Fibroblast of villous mesenchyme (primary cell): Measurements from ENCODE around the gene ADAM12. TPM values are rescaled to one million over a fixed set of nuclear protein-coding genes. Genes with fewer than 3 reads are reported as not detected.
"Not testable (repeated sequence)": the region's sequence is repeated elsewhere in the genome, so short reads cannot be mapped to it uniquely, and the experiment has no call there.

ENCODE experiments used
- DNase-seq: peaks from one replicate; pipeline ENCODE4 v3.0.0-alpha.2; 2010; ENCODE audit warnings: low read depth
- H3K4me3 ChIP-seq: 2 replicates; pipeline ENCODE4 v1.5.1; 2011; ENCODE audit warnings: low read depth, mild to moderate bottlenecking, low read length
- CTCF ChIP-seq: IDR thresholded peaks from 2 replicates; pipeline ENCODE4 v1.5.1; 2012; ENCODE audit warnings: low read depth, mild to moderate bottlenecking, low read length; ENCODE audit not compliant: insufficient read depth
- small RNA-seq: library from RNA; depleted of rRNA; stranded (forward); fragments of <200 nt; gene quantifications from one replicate; pipeline ENCODE3, GENCODE V24; 2012
- total RNA-seq: library from RNA; depleted of rRNA; stranded (reverse); fragments of >200 nt; gene quantifications from 2 replicates; pipeline ENCODE4 v1.2.3, GENCODE V29; 2012

Gene ADAM12
- total RNA-seq, 1 donor = 22.5 TPM

- no peak for DNase-seq
- TF ChIP-seq CTCF = no peak
- no peak overlapping the region for H3K4me3 ChIP-seq
These were observed 408.3 kb downstream of the ADAM12 start for GRCh38 chr10:125979976-125980375.

- TF ChIP-seq CTCF = peak; percentile 22
- H3K4me3 ChIP-seq = no peak overlapping the region
- DNase-seq = peak; percentile 6
These were observed 411.2 kb downstream of the ADAM12 start for GRCh38 chr10:125976960-125977605.

- DNase-seq, H3K4me3 ChIP-seq: not testable (repeated sequence)
These were observed 418.1 kb downstream of the ADAM12 start for GRCh38 chr10:125970077-125970630.

- DNase-seq = no peak
- H3K4me3 ChIP-seq = no peak overlapping the region
- TF ChIP-seq CTCF = no peak
These were observed 420.7 kb downstream of the ADAM12 start for GRCh38 chr10:125967533-125967932.

GRCh38 chr10:125964558-125964957 lies 423.7 kb downstream of the ADAM12 start:
- TF ChIP-seq CTCF = no peak
- H3K4me3 ChIP-seq = no peak overlapping the region

More at GRCh38 chr10:125964558-125964957, 423.7 kb downstream of the ADAM12 start:
- DNase-seq = no peak

Small RNA genes within 50 kb of the gene (small RNA-seq; reads per million reads assigned to genes)
- gene RNA5SP328 = not detected
